Parietal lobe (tissue), 2 donors: ENCODE data around the gene SVIL. TPM values are rescaled to one million over a fixed set of nuclear protein-coding genes. Genes with fewer than 3 reads are reported as not detected.

Experiments
- small RNA-seq: library from RNA; depleted of rRNA; stranded (forward); fragments of <200 nt; gene quantifications from one replicate; pipeline ENCODE3, GENCODE V24; 2014; ENCODE audit warnings: low replicate concordance
- total RNA-seq: library from RNA; depleted of rRNA; stranded (reverse); fragments of >200 nt; gene quantifications from one replicate; pipeline ENCODE4 v1.2.3, GENCODE V29; 2014

The SVIL gene, protein sequence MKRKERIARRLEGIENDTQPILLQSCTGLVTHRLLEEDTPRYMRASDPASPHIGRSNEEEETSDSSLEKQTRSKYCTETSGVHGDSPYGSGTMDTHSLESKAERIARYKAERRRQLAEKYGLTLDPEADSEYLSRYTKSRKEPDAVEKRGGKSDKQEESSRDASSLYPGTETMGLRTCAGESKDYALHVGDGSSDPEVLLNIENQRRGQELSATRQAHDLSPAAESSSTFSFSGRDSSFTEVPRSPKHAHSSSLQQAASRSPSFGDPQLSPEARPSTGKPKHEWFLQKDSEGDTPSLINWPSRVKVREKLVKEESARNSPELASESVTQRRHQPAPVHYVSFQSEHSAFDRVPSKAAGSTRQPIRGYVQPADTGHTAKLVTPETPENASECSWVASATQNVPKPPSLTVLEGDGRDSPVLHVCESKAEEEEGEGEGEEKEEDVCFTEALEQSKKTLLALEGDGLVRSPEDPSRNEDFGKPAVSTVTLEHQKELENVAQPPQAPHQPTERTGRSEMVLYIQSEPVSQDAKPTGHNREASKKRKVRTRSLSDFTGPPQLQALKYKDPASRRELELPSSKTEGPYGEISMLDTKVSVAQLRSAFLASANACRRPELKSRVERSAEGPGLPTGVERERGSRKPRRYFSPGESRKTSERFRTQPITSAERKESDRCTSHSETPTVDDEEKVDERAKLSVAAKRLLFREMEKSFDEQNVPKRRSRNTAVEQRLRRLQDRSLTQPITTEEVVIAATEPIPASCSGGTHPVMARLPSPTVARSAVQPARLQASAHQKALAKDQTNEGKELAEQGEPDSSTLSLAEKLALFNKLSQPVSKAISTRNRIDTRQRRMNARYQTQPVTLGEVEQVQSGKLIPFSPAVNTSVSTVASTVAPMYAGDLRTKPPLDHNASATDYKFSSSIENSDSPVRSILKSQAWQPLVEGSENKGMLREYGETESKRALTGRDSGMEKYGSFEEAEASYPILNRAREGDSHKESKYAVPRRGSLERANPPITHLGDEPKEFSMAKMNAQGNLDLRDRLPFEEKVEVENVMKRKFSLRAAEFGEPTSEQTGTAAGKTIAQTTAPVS (N-terminal part only)
- 21.9 TPM for total RNA-seq

DNA sequence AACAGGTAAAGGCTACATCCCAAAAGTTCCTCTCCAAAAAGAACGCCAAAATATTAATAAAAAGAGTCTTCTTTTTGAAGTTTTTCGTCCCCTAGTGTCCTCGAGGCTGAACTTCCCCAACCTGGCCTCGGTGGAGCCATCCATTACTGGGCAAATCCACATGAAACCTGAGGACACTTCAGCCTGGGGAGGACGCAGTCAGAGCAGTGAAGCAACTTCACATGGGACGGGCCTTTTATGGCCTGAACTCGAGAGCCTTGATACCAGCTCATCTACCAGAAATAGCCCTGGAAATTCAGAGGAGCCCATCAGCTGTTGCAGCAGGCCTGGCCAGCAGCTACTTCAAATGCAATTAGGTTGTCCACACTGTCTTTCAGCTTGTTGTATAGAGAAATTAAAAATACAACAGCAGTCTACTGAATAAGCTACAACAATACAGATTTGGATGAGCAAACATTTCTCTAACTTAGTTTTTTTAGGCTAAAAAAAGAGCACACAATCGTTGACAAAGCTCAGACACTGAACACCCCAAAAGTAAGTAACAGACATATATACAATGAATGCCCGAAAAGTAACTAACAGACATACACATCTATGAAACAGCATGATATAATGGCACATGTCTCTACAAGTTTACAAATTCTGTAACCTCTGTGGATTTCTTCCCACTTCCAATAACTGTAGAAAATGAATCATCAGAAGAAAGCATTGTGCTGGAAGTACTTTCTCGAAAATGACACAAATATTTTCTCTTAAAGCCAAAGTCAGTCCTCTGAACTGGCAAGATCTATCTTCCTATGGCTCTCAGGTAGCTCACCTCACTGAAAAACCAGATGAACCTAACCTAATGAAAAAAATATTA is at the start of gene SVIL:
SVIL (minus strand) TSS at position 208 of the 862 bp plus-strand sequence. CDS start 79,913 bp downstream, outside the sequence.

Small RNA genes within 50 kb of the gene (small RNA-seq; reads per million reads assigned to genes)
- not detected for gene MIR604
- gene MIR938, result not detected
- gene RF00105, result 0.09 reads per million
